HepG2 (cell line): ENCODE results near the gene ZNF12. TPM values are rescaled to one million over a fixed set of nuclear protein-coding genes. Genes with fewer than 3 reads are reported as not detected.

Experiments used
- BHLHE40 ChIP-seq: IDR thresholded peaks from 2 replicates; pipeline ENCODE4 v1.6.1; 2011; ENCODE audit warnings: low read length, improper control_type of control experiment
- FLYWCH1 ChIP-seq: sonication (generic); formaldehyde crosslinking; IDR thresholded peaks from 2 replicates; pipeline ENCODE4 v1.8.1; 2023; ENCODE audit warnings: mild to moderate bottlenecking, missing genetic modification reagents
- HOXA3 ChIP-seq: sonication (generic); formaldehyde crosslinking; IDR thresholded peaks from 2 replicates; pipeline ENCODE4 v1.5.0; 2020; ENCODE audit warnings: missing genetic modification reagents
- KAT7 ChIP-seq: IDR thresholded peaks from 2 replicates; pipeline ENCODE4 v1.6.1; 2018; ENCODE audit warnings: borderline replicate concordance, missing compliant biosample characterization
- MED13 ChIP-seq: sonication (generic); formaldehyde crosslinking; IDR thresholded peaks from 2 replicates; pipeline ENCODE4 v1.5.0; 2020; ENCODE audit warnings: missing genetic modification reagents
- PHF8 ChIP-seq: sonication (generic); formaldehyde crosslinking; IDR thresholded peaks from 2 replicates; pipeline ENCODE4 v1.5.0; 2020; ENCODE audit warnings: missing genetic modification reagents
- RARA ChIP-seq: IDR thresholded peaks from 2 replicates; pipeline ENCODE4 v1.6.1; 2016; ENCODE audit warnings: missing genetic modification reagents, missing compliant biosample characterization
- RFX1 ChIP-seq: fragments of 450-650 bp; IDR thresholded peaks from 2 replicates; pipeline ENCODE4 v1.6.1; 2017
- SUZ12 ChIP-seq: fragments of 150-350 bp; IDR thresholded peaks from 2 replicates; pipeline ENCODE4 v1.6.1; 2014; ENCODE audit warnings: low read depth, low read length
- TARDBP ChIP-seq: sonication (generic); formaldehyde crosslinking; IDR thresholded peaks from 2 replicates; pipeline ENCODE4 v1.8.0; 2022; ENCODE audit warnings: mild to moderate bottlenecking, missing genetic modification reagents
- ZBTB7B ChIP-seq: sonication (generic); formaldehyde crosslinking; IDR thresholded peaks from 2 replicates; pipeline ENCODE4 v1.4.0; 2020; ENCODE audit warnings: missing genetic modification reagents
- ZEB1 ChIP-seq: IDR thresholded peaks from 2 replicates; pipeline ENCODE4 v1.6.1; 2012; ENCODE audit warnings: mild to moderate bottlenecking, low read depth, inconsistent platforms; ENCODE audit not compliant: insufficient replicate concordance
- ZNF235 ChIP-seq: sonication (generic); formaldehyde crosslinking; IDR thresholded peaks from 2 replicates; pipeline ENCODE4 v1.8.1; 2023; ENCODE audit warnings: mild to moderate bottlenecking, missing genetic modification reagents, borderline replicate concordance
- ZNF264 ChIP-seq: sonication (generic); formaldehyde crosslinking; IDR thresholded peaks from 2 replicates; pipeline ENCODE4 v1.4.0; 2020; ENCODE audit warnings: missing genetic modification reagents
- ZNF549 ChIP-seq: sonication (generic); formaldehyde crosslinking; IDR thresholded peaks from 2 replicates; pipeline ENCODE4 v1.5.0; 2020; ENCODE audit warnings: missing genetic modification reagents
- polyA plus RNA-seq, 8 experiments: library from polyadenylated mRNA; depleted of rRNA in 3 of 8; stranded (reverse) in 7 of 8; unstranded in 1 of 8; fragments of >200 nt; fragmentation: Illumina TruSeq in 4 of 8; extraction: Trizol in 4 of 8; gene quantifications; 2 replicates each; pipeline versions ENCODE4 v1.2.1 to v1.2.3, GENCODE V29; 2011 to 2016; ENCODE audit warnings: low read depth in 4 of 8, missing spikeins in 1 of 8, mixed read lengths in 1 of 8; ENCODE audit not compliant: insufficient read depth in 1 of 8
- total RNA-seq, 5 experiments: library from RNA; depleted of rRNA; stranded (reverse); fragments of >200 nt; fragmentation: Illumina TruSeq; extraction: Trizol; gene quantifications; 2 replicates each; pipeline ENCODE4 v1.2.3, GENCODE V29; 2016; ENCODE audit warnings: low read depth in 1 of 5
- TF ChIP-seq, protein P1 (sequence below): sonication (generic); formaldehyde crosslinking; IDR thresholded peaks from 2 replicates; pipeline ENCODE4 v1.5.0; 2020; ENCODE audit warnings: missing genetic modification reagents
- TF ChIP-seq, protein P2 (sequence below): IDR thresholded peaks from 2 replicates; pipeline ENCODE4 v1.6.1; 2012; ENCODE audit warnings: low read length, improper control_type of control experiment
- TF ChIP-seq, protein P3 (sequence below): sonication (generic); formaldehyde crosslinking; IDR thresholded peaks from 2 replicates; pipeline ENCODE4 v1.4.0; 2020; ENCODE audit warnings: missing genetic modification reagents, borderline replicate concordance
- TF ChIP-seq, protein P4 (sequence below): sonication (generic); formaldehyde crosslinking; IDR thresholded peaks from 2 replicates; pipeline ENCODE4 v1.8.1; 2023; ENCODE audit warnings: mild to moderate bottlenecking, missing genetic modification reagents
- TF ChIP-seq, protein P5 (sequence below): IDR thresholded peaks from 2 replicates; pipeline ENCODE4 v1.6.1; 2016
- TF ChIP-seq, protein P6 (sequence below): sonication (generic); formaldehyde crosslinking; IDR thresholded peaks from 2 replicates; pipeline ENCODE4 v1.5.0; 2020; ENCODE audit warnings: mild to moderate bottlenecking, missing genetic modification reagents, borderline replicate concordance

The ZNF12 gene
- total and polyA plus RNA-seq, 2 of the 13 experiments (the other 11 are each of a cell fraction or from before 2014, with no cell fraction given), result 21.4 to 22.8 TPM

DNA sequence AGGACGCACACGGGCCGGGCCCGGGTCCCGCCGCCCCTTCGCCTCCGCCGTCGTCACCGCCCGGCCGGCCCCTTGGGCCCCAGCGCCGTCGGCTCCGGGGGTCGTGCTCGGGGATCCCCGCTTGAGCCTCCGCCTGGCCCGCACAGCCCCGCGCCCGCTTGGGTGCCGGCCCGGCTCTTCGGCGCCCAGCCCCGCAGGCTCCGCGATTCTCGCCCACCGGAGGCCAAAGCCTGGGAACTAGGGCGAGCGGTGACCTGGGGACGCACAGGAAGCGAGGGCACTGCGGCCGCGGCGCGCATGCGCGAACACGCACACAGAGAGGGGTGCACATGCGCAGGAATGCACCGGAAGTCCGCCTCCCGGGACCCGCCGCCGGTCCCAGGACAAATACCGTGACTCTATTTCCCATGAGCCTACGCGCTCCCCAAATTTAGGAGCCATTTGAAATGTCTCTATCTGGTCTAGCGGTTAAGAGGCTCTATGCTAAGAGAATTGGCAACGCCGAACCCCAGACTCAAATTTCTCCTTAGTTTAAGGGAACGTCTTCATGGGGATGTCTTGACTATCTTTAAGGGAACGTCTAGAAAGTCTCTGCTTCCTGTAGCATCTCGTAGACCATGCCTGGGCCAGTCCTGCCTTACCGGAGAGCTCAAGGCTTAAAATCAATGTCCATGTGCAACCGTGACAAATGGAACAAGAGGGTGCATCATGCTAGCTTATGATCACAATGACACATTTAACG, at the start of gene ZNF12 (continued):
- TF ChIP-seq ZBTB7B (no peak), SUZ12 (no peak), RFX1 (no peak), ZNF264 (CRISPR knock-in tag) (no peak), ZNF549 (no peak), KAT7 (0 out of 2 replicates have a peak, but pooled peaks have one; percentile 23), RARA (peak; percentile 11; the same call in 1 of the 2 replicates), PHF8 (peak; percentile 91), HOXA3 (CRISPR knock-in tag) (peak; percentile 28; the same call in 1 of the 2 replicates), BHLHE40 (0 out of 2 replicates have a peak, but pooled peaks have one; percentile 24), TARDBP (CRISPR knock-in tag) (no peak), ZEB1 (no peak), FLYWCH1 (no peak), ZNF235 (0 out of 2 replicates have a peak, but pooled peaks have one; percentile 23), MED13 (CRISPR knock-in tag) (no peak)
- TF ChIP-seq, protein P1, sequence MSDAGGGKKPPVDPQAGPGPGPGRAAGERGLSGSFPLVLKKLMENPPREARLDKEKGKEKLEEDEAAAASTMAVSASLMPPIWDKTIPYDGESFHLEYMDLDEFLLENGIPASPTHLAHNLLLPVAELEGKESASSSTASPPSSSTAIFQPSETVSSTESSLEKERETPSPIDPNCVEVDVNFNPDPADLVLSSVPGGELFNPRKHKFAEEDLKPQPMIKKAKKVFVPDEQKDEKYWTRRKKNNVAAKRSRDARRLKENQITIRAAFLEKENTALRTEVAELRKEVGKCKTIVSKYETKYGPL (CRISPR knock-in tag), result no peak
- TF ChIP-seq, protein P2, sequence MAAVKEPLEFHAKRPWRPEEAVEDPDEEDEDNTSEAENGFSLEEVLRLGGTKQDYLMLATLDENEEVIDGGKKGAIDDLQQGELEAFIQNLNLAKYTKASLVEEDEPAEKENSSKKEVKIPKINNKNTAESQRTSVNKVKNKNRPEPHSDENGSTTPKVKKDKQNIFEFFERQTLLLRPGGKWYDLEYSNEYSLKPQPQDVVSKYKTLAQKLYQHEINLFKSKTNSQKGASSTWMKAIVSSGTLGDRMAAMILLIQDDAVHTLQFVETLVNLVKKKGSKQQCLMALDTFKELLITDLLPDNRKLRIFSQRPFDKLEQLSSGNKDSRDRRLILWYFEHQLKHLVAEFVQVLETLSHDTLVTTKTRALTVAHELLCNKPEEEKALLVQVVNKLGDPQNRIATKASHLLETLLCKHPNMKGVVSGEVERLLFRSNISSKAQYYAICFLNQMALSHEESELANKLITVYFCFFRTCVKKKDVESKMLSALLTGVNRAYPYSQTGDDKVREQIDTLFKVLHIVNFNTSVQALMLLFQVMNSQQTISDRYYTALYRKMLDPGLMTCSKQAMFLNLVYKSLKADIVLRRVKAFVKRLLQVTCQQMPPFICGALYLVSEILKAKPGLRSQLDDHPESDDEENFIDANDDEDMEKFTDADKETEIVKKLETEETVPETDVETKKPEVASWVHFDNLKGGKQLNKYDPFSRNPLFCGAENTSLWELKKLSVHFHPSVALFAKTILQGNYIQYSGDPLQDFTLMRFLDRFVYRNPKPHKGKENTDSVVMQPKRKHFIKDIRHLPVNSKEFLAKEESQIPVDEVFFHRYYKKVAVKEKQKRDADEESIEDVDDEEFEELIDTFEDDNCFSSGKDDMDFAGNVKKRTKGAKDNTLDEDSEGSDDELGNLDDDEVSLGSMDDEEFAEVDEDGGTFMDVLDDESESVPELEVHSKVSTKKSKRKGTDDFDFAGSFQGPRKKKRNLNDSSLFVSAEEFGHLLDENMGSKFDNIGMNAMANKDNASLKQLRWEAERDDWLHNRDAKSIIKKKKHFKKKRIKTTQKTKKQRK, result no peak
- TF ChIP-seq, protein P3, sequence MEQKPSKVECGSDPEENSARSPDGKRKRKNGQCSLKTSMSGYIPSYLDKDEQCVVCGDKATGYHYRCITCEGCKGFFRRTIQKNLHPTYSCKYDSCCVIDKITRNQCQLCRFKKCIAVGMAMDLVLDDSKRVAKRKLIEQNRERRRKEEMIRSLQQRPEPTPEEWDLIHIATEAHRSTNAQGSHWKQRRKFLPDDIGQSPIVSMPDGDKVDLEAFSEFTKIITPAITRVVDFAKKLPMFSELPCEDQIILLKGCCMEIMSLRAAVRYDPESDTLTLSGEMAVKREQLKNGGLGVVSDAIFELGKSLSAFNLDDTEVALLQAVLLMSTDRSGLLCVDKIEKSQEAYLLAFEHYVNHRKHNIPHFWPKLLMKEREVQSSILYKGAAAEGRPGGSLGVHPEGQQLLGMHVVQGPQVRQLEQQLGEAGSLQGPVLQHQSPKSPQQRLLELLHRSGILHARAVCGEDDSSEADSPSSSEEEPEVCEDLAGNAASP (CRISPR knock-in tag), result peak; percentile 78; the same call in 1 of the 2 replicates
- TF ChIP-seq, protein P4, sequence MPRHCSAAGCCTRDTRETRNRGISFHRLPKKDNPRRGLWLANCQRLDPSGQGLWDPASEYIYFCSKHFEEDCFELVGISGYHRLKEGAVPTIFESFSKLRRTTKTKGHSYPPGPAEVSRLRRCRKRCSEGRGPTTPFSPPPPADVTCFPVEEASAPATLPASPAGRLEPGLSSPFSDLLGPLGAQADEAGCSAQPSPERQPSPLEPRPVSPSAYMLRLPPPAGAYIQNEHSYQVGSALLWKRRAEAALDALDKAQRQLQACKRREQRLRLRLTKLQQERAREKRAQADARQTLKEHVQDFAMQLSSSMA (CRISPR knock-in tag), result 0 out of 2 replicates have a peak, but pooled peaks have one; percentile 25
- TF ChIP-seq, protein P5, sequence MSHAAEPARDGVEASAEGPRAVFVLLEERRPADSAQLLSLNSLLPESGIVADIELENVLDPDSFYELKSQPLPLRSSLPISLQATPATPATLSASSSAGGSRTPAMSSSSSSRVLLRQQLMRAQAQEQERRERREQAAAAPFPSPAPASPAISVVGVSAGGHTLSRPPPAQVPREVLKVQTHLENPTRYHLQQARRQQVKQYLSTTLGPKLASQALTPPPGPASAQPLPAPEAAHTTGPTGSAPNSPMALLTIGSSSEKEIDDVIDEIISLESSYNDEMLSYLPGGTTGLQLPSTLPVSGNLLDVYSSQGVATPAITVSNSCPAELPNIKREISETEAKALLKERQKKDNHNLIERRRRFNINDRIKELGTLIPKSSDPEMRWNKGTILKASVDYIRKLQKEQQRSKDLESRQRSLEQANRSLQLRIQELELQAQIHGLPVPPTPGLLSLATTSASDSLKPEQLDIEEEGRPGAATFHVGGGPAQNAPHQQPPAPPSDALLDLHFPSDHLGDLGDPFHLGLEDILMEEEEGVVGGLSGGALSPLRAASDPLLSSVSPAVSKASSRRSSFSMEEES, result peak; percentile 31; the same call in 1 of the 2 replicates
- TF ChIP-seq, protein P6, sequence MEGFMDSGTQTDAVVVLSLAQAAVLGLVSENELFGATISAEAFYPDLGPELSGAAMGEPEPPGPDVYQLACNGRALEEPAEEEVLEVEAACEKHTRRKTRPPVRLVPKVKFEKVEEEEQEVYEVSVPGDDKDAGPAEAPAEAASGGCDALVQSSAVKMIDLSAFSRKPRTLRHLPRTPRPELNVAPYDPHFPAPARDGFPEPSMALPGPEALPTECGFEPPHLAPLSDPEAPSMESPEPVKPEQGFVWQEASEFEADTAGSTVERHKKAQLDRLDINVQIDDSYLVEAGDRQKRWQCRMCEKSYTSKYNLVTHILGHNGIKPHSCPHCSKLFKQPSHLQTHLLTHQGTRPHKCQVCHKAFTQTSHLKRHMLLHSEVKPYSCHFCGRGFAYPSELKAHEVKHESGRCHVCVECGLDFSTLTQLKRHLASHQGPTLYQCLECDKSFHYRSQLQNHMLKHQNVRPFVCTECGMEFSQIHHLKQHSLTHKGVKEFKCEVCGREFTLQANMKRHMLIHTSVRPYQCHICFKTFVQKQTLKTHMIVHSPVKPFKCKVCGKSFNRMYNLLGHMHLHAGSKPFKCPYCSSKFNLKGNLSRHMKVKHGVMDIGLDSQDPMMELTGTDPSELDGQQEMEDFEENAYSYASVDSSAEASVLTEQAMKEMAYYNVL, result no peak
